ENCODE data around the gene BLOC1S5.

- TF ChIP-seq POLR2A (IDR thresholded peaks at IDR 0.05; ENCODE audit: low read depth, low read length) (no peak), TAF1 (IDR thresholded peaks at IDR 0.05; ENCODE audit: low read depth, low read length) (no peak), POLR2AphosphoS5 (IDR thresholded peaks at IDR 0.05; ENCODE audit: low read depth, low read length) (no peak), POU2F2 (IDR thresholded peaks at IDR 0.05; ENCODE audit: low read depth, low read length) (no peak)
Observed at GRCh38 chr6:8108031-8108660, 44.0 kb upstream of the BLOC1S5 start.

Data from GM12891 (cell line).